ENCODE measurements around the gene DCANP1.

DCANP1 gene

DNA sequence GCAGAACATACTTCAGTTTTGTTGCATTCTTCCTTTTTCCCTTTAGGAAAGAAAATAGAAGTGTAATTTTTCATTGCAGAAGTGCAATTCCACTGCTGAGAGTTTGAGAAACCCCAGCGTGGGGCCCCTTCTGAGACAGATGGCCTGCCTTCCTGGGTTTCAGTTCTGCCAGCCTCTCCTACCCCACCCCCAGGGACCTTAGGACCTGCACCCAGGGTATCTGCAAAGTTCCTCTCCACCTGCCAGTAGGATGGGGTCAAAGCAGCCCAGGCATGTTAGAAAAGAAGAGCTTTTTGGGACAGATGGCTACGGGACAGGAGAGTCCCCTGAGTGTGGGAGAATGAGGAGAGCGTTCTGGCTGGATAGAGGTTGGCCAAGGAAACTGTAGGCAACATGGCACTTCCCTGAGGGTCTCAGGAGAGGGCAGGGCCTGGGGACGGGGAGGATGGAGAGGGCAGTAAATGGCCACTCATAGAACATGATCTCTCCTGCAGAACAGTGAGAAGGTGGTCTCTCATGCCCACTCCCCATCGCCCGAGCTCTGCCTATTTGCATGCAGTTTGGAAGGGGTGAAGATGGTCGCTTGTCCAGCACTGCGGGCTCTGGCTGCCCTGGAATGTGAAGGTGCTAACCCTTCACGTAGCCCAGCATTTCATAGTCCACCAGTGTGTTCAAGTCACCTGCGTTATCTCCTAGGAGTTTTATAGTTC is 5.3 kb upstream of the DCANP1 start, which contains the start of gene TIFAB:
Gene TIFAB, minus strand, starts transcription at position 31 of the 710 bp plus-strand sequence. CDS start 2,412 bp downstream, outside the sequence.
- H3K4me3 ChIP-seq (ENCODE audit: low read depth in 1 of 2, low read length in 2 of 2) = no peak within 1 kb of the TSS
- no peaks in the 10 kb centered on the region for H3K27me3 ChIP-seq (ENCODE audit: low read depth, low read length)
- no peaks in the 10 kb centered on the region for H3K4me1 ChIP-seq (ENCODE audit: control insufficient read depth in 1 of 2, insufficient read depth in 2 of 2, low read length in 2 of 2)
- no peaks in the 10 kb centered on the region for H3K36me3 ChIP-seq (ENCODE audit: control insufficient read depth in 1 of 2, insufficient read depth in 2 of 2, low read length in 2 of 2)
- H3K9me3 ChIP-seq (ENCODE audit: control insufficient read depth in 1 of 2, low read length in 2 of 2) = no peaks in the 10 kb centered on the region
- H3K27ac ChIP-seq (ENCODE audit: low read length) = no peak within 1 kb of the TSS

DNA sequence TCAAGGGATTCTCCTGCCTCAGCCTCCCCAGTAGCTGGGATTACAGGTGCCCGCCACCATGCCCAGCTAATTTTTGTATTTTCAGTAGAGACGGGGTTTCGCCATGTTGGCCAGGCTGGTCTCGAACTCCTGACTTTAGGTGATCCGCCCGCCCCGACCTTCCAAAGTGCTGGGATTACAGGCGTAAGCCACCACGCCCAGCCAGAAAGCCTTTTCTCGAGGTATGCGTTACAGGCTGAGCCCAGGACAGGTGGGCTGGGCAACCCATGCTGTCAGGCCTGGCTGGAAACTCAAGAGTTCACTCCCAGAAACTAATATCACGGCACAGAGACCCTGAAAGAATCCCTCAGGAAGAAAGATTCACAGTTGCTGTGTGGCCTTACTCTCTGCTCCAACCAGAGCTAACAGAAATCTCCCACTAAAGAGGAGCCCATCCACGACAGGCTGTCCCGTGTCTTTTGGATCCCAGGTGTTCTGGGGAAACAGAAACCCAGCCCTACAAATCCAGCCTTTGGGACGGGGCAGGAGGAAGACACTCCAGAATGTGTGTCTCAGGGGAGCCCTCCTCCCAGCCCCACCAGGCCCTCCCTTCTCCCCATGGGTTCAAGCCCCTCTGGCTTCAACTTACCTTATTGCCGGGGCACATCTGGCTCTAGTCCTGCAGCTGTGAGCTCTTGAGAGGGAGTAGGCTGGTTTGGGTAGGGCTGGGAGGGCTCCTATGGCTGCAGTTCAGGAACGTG is 4.6 kb upstream of the DCANP1 start:
- no peaks in the 10 kb centered on the region for H3K27me3 ChIP-seq (ENCODE audit: low read depth, low read length)
- H3K4me1 ChIP-seq (ENCODE audit: control insufficient read depth in 1 of 2, insufficient read depth in 2 of 2, low read length in 2 of 2) = no peaks in the 10 kb centered on the region
- H3K9me3 ChIP-seq (ENCODE audit: control insufficient read depth in 1 of 2, low read length in 2 of 2) = no peaks in the 10 kb centered on the region
- H3K27ac ChIP-seq (ENCODE audit: low read length) = no peak overlapping the region
- no peak overlapping the region for H3K4me3 ChIP-seq (ENCODE audit: low read depth in 1 of 2, low read length in 2 of 2)
- H3K36me3 ChIP-seq (ENCODE audit: control insufficient read depth in 1 of 2, insufficient read depth in 2 of 2, low read length in 2 of 2) = no peaks in the 10 kb centered on the region

DNA sequence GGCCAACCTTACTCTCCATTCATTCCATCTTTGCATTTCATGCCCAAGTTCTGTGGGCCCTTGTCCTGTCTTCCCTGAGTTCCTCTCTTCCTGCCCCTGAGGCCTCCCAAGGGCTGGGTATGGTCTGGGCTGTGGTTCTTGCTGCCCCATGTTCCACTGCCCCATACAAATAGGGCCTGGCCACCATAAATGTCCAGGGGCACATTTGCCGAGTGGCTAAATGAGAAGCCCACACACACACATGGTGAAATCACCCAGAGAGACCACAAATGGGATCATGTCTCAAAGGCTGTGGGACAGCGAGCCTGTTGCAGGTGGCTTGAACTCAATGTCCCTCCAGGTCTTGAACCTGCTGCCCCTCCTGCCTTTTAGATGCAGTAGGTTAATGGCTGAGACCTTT is 3.8 kb upstream of the DCANP1 start:
- H3K4me3 ChIP-seq (ENCODE audit: low read depth in 1 of 2, low read length in 2 of 2) = no peak overlapping the region
- H3K4me1 ChIP-seq (ENCODE audit: control insufficient read depth in 1 of 2, insufficient read depth in 2 of 2, low read length in 2 of 2) = no peaks in the 10 kb centered on the region
- no peaks in the 10 kb centered on the region for H3K27me3 ChIP-seq (ENCODE audit: low read depth, low read length)
- no peaks in the 10 kb centered on the region for H3K36me3 ChIP-seq (ENCODE audit: control insufficient read depth in 1 of 2, insufficient read depth in 2 of 2, low read length in 2 of 2)
- H3K27ac ChIP-seq (ENCODE audit: low read length) = no peak overlapping the region
- H3K9me3 ChIP-seq (ENCODE audit: control insufficient read depth in 1 of 2, low read length in 2 of 2) = no peaks in the 10 kb centered on the region

DNA sequence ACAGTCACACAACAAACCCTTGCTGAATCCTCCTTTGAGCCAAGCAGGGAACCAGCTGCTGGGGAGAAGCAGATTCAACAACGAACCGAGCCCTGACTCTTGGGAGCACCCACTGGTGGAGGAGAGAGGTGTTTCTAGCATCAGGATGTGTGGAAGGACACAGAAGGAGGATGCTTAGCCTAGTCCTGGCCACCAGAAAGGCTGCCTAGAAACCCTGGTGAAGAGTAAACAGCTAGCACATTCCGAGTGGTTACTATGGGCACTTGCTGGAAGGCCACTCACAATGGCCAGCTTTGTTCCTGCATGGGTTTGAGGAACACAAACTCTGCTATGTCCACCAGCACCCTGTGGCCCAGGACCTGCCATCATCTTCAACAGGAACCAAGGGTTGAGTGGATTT is 3.2 kb upstream of the DCANP1 start:
- H3K36me3 ChIP-seq (ENCODE audit: control insufficient read depth in 1 of 2, insufficient read depth in 2 of 2, low read length in 2 of 2) = no peaks in the 10 kb centered on the region
- H3K27ac ChIP-seq (ENCODE audit: low read length) = no peak overlapping the region
- H3K4me3 ChIP-seq (ENCODE audit: low read depth in 1 of 2, low read length in 2 of 2) = no peak overlapping the region

DNA sequence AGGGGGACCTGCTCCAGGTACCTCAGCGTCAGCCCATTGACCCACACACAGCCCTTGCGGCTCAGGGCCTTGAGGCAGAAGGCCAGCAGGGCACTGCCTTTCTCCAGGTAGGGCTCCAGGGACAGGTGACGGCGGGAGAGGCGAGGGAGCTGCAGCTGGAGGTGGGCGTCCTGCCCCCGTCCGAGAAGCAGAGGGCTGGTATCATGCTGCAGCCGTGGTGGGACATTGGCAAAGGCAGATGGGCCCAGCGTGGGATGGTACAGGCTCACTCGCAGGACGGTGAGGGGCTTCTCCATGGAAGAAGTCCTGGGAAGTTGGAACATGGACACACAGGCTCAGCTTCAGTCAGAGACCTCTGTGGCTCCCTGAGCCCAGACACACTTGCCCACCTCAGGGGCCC is 2.5 kb upstream of the DCANP1 start:
- Histone ChIP-seq H3K4me3 (ENCODE audit: low read depth in 1 of 2, low read length in 2 of 2) (no peak overlapping the region), H3K27me3 (ENCODE audit: low read depth, low read length) (no peaks in the 10 kb centered on the region), H3K27ac (ENCODE audit: low read length) (no peak overlapping the region), H3K9me3 (ENCODE audit: control insufficient read depth in 1 of 2, low read length in 2 of 2) (no peaks in the 10 kb centered on the region), H3K36me3 (ENCODE audit: control insufficient read depth in 1 of 2, insufficient read depth in 2 of 2, low read length in 2 of 2) (no peaks in the 10 kb centered on the region), H3K4me1 (ENCODE audit: control insufficient read depth in 1 of 2, insufficient read depth in 2 of 2, low read length in 2 of 2) (no peaks in the 10 kb centered on the region)

More for the DNA sequence above, 3.2 kb upstream of the DCANP1 start:
- H3K27me3 ChIP-seq (ENCODE audit: low read depth, low read length) = no peaks in the 10 kb centered on the region
- H3K4me1 ChIP-seq (ENCODE audit: control insufficient read depth in 1 of 2, insufficient read depth in 2 of 2, low read length in 2 of 2) = no peaks in the 10 kb centered on the region
- no peaks in the 10 kb centered on the region for H3K9me3 ChIP-seq (ENCODE audit: control insufficient read depth in 1 of 2, low read length in 2 of 2)

DNA sequence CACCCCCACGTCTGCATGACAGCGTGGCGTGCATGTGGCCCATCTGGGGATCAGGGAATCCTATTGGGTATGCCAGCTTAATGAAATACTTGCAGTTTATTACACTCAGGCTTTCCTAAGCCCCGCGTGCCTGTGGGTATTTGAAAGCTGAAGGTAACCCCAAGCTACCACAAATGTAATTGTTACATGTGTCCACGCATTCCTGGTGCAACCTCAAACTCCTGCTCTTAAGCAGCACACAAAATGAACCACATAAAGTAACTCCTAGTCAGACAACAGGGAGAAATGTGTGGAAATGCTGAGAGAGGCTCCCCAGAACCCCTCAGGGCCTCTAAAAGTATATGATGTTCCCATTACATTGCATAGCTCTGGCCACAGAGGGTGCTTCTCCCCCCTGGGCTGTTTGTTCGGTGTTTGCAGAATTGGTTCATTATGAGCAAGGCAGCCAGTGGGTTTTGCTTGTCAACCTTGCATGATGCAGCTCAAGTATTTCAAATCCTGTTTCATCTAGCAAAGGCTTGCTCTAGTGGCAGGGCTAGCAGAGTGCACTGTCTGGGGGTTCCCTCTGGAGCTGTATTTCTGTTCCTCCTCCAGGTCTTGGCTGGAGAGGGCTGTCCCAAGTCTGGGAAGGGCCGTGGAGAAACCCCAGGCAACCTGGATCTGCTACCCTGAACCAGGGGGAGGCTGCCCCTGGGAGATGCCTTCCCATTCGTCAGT is 1.8 kb upstream of the DCANP1 start:
- Histone ChIP-seq H3K4me3 (ENCODE audit: low read depth in 1 of 2, low read length in 2 of 2) (no peak overlapping the region), H3K27ac (ENCODE audit: low read length) (no peak overlapping the region), H3K4me1 (ENCODE audit: control insufficient read depth in 1 of 2, insufficient read depth in 2 of 2, low read length in 2 of 2) (no peaks in the 10 kb centered on the region), H3K9me3 (ENCODE audit: control insufficient read depth in 1 of 2, low read length in 2 of 2) (no peaks in the 10 kb centered on the region), H3K36me3 (ENCODE audit: control insufficient read depth in 1 of 2, insufficient read depth in 2 of 2, low read length in 2 of 2) (no peaks in the 10 kb centered on the region), H3K27me3 (ENCODE audit: low read depth, low read length) (no peaks in the 10 kb centered on the region)

DNA sequence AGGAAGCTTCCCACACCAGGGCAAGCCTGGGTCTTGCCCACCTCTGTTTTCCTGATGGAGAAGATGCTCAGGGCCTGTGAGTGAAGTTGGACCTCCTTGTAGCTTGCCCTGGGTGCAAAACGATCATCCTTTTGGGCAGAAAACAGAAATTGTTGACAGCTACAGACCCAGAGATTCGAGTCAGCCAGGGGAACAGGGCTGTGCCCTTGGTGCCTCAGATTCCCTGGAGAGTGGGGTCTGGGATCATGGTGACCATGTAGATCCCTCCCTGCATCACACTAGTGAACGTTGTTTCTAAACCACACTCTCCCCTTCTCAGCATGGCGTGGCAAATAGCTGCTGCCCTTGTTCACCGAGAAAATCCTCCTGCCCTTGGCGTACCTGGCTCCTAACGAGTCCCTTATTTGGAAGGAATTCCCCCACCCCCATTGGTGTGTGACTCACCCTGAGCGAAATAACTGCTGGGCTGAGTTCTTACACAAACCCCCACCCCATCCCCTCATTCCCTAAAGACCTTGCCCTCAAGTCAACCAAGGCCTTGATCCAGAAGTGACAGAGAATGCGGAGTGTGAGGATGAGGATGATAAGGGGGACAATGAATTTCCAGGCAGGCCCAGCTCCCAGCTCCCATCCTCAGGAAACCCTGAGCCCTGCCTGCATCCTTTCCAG is 1.1 kb upstream of the DCANP1 start:
- peaks cover 0 to 7% of the 10 kb centered on the region in 2 donors for H3K4me1 ChIP-seq (ENCODE audit: control insufficient read depth in 1 of 2, insufficient read depth in 2 of 2, low read length in 2 of 2)
- H3K9me3 ChIP-seq (ENCODE audit: control insufficient read depth in 1 of 2, low read length in 2 of 2) = no peaks in the 10 kb centered on the region
- no peak overlapping the region for H3K4me3 ChIP-seq (ENCODE audit: low read depth in 1 of 2, low read length in 2 of 2)
- no peaks in the 10 kb centered on the region for H3K27me3 ChIP-seq (ENCODE audit: low read depth, low read length)
- H3K27ac ChIP-seq (ENCODE audit: low read length) = no peak overlapping the region
- no peaks in the 10 kb centered on the region for H3K36me3 ChIP-seq (ENCODE audit: control insufficient read depth in 1 of 2, insufficient read depth in 2 of 2, low read length in 2 of 2)

DNA sequence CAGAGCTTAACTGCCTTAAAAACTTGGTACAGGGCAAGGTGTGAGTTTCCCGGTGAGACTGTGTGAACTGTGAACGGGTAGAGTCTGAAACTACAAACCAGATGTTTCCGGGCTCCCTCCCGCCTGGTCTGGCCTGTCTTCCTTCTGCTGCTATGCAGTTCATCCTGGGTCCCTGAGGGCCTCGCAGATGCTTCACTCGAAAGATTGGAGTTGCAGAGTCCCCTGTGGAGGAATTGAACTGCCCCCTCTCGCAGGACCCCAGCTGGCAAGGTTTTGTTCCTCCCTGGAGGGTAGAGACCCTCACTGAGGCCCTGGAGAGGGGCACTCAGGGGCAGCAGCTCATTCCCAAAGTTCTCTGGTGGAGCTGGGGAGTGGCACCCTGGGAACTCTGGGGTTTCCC is 533 bp downstream of the DCANP1 start:
- Histone ChIP-seq H3K9me3 (ENCODE audit: control insufficient read depth in 1 of 2, low read length in 2 of 2) (no peaks in the 10 kb centered on the region), H3K36me3 (ENCODE audit: control insufficient read depth in 1 of 2, insufficient read depth in 2 of 2, low read length in 2 of 2) (no peaks in the 10 kb centered on the region), H3K27me3 (ENCODE audit: low read depth, low read length) (no peaks in the 10 kb centered on the region), H3K4me3 (ENCODE audit: low read depth in 1 of 2, low read length in 2 of 2) (no peak overlapping the region), H3K4me1 (ENCODE audit: control insufficient read depth in 1 of 2, insufficient read depth in 2 of 2, low read length in 2 of 2) (peaks cover 0 to 9% of the 10 kb centered on the region in 2 donors), H3K27ac (ENCODE audit: low read length) (no peak overlapping the region)

DNA sequence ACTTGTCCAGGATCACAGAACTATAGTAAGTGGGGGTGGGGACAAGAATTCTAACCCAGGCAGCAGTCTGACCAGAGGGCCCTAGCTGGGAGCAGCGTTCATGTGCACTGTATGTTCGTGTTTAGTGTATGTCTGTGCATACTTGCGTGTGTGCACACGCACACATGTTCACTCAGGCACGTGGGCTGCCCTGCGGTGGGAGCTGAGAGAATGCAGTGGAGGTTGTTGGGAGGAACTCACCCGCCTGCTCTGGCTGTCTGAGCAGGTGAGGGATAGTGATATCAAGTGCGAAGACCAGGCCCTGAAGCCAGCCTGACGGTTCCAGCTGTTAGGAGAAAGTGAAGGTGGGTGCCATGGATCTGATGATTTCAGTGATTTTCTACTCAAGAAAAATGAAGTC is 942 bp downstream of the DCANP1 start:
- H3K36me3 ChIP-seq (ENCODE audit: control insufficient read depth in 1 of 2, insufficient read depth in 2 of 2, low read length in 2 of 2) = no peaks in the 10 kb centered on the region
- no peaks in the 10 kb centered on the region for H3K27me3 ChIP-seq (ENCODE audit: low read depth, low read length)
- no peak overlapping the region for H3K4me3 ChIP-seq (ENCODE audit: low read depth in 1 of 2, low read length in 2 of 2)
- H3K27ac ChIP-seq (ENCODE audit: low read length) = no peak overlapping the region
- H3K9me3 ChIP-seq (ENCODE audit: control insufficient read depth in 1 of 2, low read length in 2 of 2) = no peaks in the 10 kb centered on the region
- H3K4me1 ChIP-seq (ENCODE audit: control insufficient read depth in 1 of 2, insufficient read depth in 2 of 2, low read length in 2 of 2) = peaks cover 0 to 9% of the 10 kb centered on the region in 2 donors

DNA sequence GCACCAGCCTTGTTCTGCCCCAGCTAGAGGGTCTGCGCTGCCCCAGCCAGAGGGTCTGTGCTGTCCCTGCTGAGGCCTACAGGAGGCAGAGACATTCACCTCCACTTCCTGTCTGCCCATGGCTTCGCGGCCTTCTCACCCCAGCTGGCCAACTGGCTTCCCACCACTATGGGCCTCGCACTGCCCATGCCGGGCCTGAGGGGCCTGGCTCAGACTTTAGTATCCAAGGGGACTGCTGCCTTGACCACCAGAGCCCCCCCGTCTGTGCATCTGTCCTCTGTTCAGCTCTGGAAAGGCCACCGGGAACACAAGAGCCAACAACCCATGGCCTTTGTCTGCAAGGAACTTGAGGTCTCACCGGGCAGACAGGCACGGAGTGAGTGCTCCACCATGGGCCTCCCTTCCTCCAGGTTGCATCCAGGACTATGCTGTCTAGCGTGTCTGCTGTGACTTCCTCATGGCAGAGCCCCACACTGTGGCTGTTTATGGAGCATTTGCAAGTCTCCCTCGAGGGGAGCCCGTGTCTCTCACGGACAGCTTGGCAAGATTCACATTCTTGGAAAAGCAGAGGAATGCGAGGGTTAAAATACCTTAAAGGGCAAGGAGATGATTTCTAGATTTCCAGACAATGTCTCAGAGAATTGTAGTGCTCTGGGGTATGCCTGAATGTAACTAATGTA is 1.7 kb downstream of the DCANP1 start:
- H3K27me3 ChIP-seq (ENCODE audit: low read depth, low read length) = no peaks in the 10 kb centered on the region
- H3K4me1 ChIP-seq (ENCODE audit: control insufficient read depth in 1 of 2, insufficient read depth in 2 of 2, low read length in 2 of 2) = peaks cover 0 to 9% of the 10 kb centered on the region in 2 donors
- no peak overlapping the region for H3K4me3 ChIP-seq (ENCODE audit: low read depth in 1 of 2, low read length in 2 of 2)
- no peak overlapping the region for H3K27ac ChIP-seq (ENCODE audit: low read length)
- no peaks in the 10 kb centered on the region for H3K36me3 ChIP-seq (ENCODE audit: control insufficient read depth in 1 of 2, insufficient read depth in 2 of 2, low read length in 2 of 2)
- no peaks in the 10 kb centered on the region for H3K9me3 ChIP-seq (ENCODE audit: control insufficient read depth in 1 of 2, low read length in 2 of 2)

All from muscle layer of duodenum (tissue), 2 donors.